Measurements from ENCODE around the gene TSPAN9. TPM values are rescaled to one million over a fixed set of nuclear protein-coding genes. Genes with fewer than 3 reads are reported as not detected.

Gene TSPAN9
- total and polyA plus RNA-seq, 8 donors: 1.4 to 58.3 (median 7.9) TPM

- TF ChIP-seq EP300 (IDR thresholded peaks at IDR 0.05) (no peak), CTCF (IDR thresholded peaks at IDR 0.05) (no peak), POLR2A (IDR thresholded peaks at IDR 0.05) (no peak), POLR2AphosphoS5 (IDR thresholded peaks at IDR 0.05) (no peak)
- no peaks in the 10 kb centered on the region for H3K36me3 ChIP-seq
- no peak for DNase-seq
Observed at GRCh38 chr12:3137814-3138445, 60.8 kb downstream of the TSPAN9 start.

GRCh38 chr12:3138941-3139511 lies 61.8 kb downstream of the TSPAN9 start:
- Histone ChIP-seq H3K27me3 (peaks cover 0 to 3% (median 0%) of the 10 kb centered on the region in 3 donors), H3K4me3 (no peak overlapping the region), H3K36me3 (no peaks in the 10 kb centered on the region), H3K4me1 (peaks cover 7 to 29% (median 15%) of the 10 kb centered on the region in 4 donors), H3K27ac (no peak overlapping the region), H3K9me3 (no peaks in the 10 kb centered on the region)
- no peak for DNase-seq
- TF ChIP-seq EP300 (IDR thresholded peaks at IDR 0.05): no peak
- intact Hi-C loops (cut with DNase I; ENCODE audit: low total_unique reads): loop anchor here (10.0 kb wide), 1 partner anchor 66 kb away; no protein-coding TSS in a partner anchor
- WGBS, 5 donors: 66 to 81% (median 78%) methylated on average over 10 to 11 of the region's 11 CpGs

More at GRCh38 chr12:3137814-3138445, 60.8 kb downstream of the TSPAN9 start:
- Histone ChIP-seq H3K9me3 (no peaks in the 10 kb centered on the region), H3K27me3 (peaks cover 0 to 3% (median 0%) of the 10 kb centered on the region in 3 donors), H3K4me1 (peaks cover 10 to 38% (median 21%) of the 10 kb centered on the region in 4 donors), H3K27ac (no peak overlapping the region), H3K4me3 (no peak overlapping the region)
- intact Hi-C loops (cut with DNase I; ENCODE audit: low total_unique reads): loop anchor here (10.0 kb wide), 1 partner anchor 67 kb away; no protein-coding TSS in a partner anchor
- 77 to 84% (median 82%) methylated on average over 17 of the region's 17 CpGs for WGBS, 5 donors

GRCh38 chr12:3139760-3140159 lies 62.6 kb downstream of the TSPAN9 start:
- intact Hi-C loops (cut with DNase I; ENCODE audit: low total_unique reads): loop anchor here (10.0 kb wide), 1 partner anchor 65 kb away; no protein-coding TSS in a partner anchor

GRCh38 chr12:3140284-3140683 lies 63.1 kb downstream of the TSPAN9 start:
- no peak overlapping the region for H3K27ac ChIP-seq
- no peak overlapping the region for H3K4me3 ChIP-seq
- intact Hi-C loops (cut with DNase I; ENCODE audit: low total_unique reads): no loop called here
- H3K27me3 ChIP-seq: peaks cover 0 to 3% (median 0%) of the 10 kb centered on the region in 3 donors
- WGBS, 5 donors: 81 to 90% (median 87%) methylated on average over 9 of the region's 9 CpGs
- H3K36me3 ChIP-seq: no peaks in the 10 kb centered on the region
- H3K9me3 ChIP-seq: no peaks in the 10 kb centered on the region
- H3K4me1 ChIP-seq: peaks cover 7 to 19% (median 13%) of the 10 kb centered on the region in 4 donors
- no peak for DNase-seq
- TF ChIP-seq EP300 (IDR thresholded peaks at IDR 0.05) (no peak), CTCF (IDR thresholded peaks at IDR 0.05) (no peak), POLR2A (IDR thresholded peaks at IDR 0.05) (no peak), POLR2AphosphoS5 (IDR thresholded peaks at IDR 0.05) (no peak)

More at GRCh38 chr12:3139760-3140159, 62.6 kb downstream of the TSPAN9 start:
- Histone ChIP-seq H3K27me3 (peaks cover 0 to 3% (median 0%) of the 10 kb centered on the region in 3 donors), H3K4me3 (no peak overlapping the region), H3K4me1 (peaks cover 7 to 24% (median 15%) of the 10 kb centered on the region in 4 donors), H3K27ac (no peak overlapping the region), H3K36me3 (no peaks in the 10 kb centered on the region), H3K9me3 (no peaks in the 10 kb centered on the region)
- no peak for DNase-seq
- 78 to 87% (median 82%) methylated on average over 9 of the region's 9 CpGs for WGBS, 5 donors
- TF ChIP-seq CTCF (IDR thresholded peaks at IDR 0.05): no peak
- no peak for TF ChIP-seq POLR2AphosphoS5 (IDR thresholded peaks at IDR 0.05)
- TF ChIP-seq POLR2A (IDR thresholded peaks at IDR 0.05): no peak
- TF ChIP-seq EP300 (IDR thresholded peaks at IDR 0.05): no peak
